Embryonic facial prominence (tissue), 1 donor: Measurements from ENCODE around the gene BPTF.
"Not testable (repeated sequence)": the region's sequence is repeated elsewhere in the genome, so short reads cannot be mapped to it uniquely, and the experiment has no call there.

ENCODE experiments used
- DNase-seq: peaks from one replicate; pipeline ENCODE4 v3.0.0-alpha.2; 2016; ENCODE audit errors: extremely low spot score

The BPTF gene

GRCh38 chr17:68004201-68004600 lies 178.9 kb downstream of the BPTF start:
- no peak for DNase-seq

GRCh38 chr17:68006797-68007196 lies 181.5 kb downstream of the BPTF start:
- DNase-seq = no peak

- DNase-seq = no peak
Observed at GRCh38 chr17:68011199-68011665, 185.9 kb downstream of the BPTF start.

GRCh38 chr17:68013385-68013784 lies 188.1 kb downstream of the BPTF start:
- DNase-seq = no peak

- DNase-seq = no peak
Observed at GRCh38 chr17:68015081-68015723, 189.9 kb downstream of the BPTF start.

- no peak for DNase-seq
Observed at GRCh38 chr17:68016838-68017237, 191.5 kb downstream of the BPTF start.

- not testable (repeated sequence) for DNase-seq
Observed at GRCh38 chr17:68018493-68018892, 193.2 kb downstream of the BPTF start.

- no peak for DNase-seq
Observed at GRCh38 chr17:68019336-68019674, 194.0 kb downstream of the BPTF start.

GRCh38 chr17:68019675-68020408 lies 194.5 kb downstream of the BPTF start:
- DNase-seq = peak; percentile 74

- DNase-seq = peak; percentile 18
Observed at GRCh38 chr17:68020409-68020756, 195.1 kb downstream of the BPTF start.

GRCh38 chr17:68020791-68021190 lies 195.5 kb downstream of the BPTF start:
- DNase-seq = not testable (repeated sequence)

GRCh38 chr17:68021963-68022362 lies 196.7 kb downstream of the BPTF start:
- DNase-seq = no peak

- DNase-seq = not testable (repeated sequence)
Observed at GRCh38 chr17:68022547-68022946, 197.2 kb downstream of the BPTF start.

- no peak for DNase-seq
Observed at GRCh38 chr17:68029512-68030215, 204.4 kb downstream of the BPTF start.
